ENCODE measurements around the gene AFAP1.

AFAP1 gene

GRCh38 chr4:7844594-7844991 lies 95.1 kb downstream of the AFAP1 start:
- Histone ChIP-seq H3K4me1 (ENCODE audit: insufficient read depth, insufficient read length) (peaks cover 6% of the 10 kb centered on the region), H3K27me3 (ENCODE audit: insufficient read depth, insufficient read length) (no peaks in the 10 kb centered on the region), H3K4me3 (ENCODE audit: insufficient read length, low read depth) (no peak overlapping the region), H3K9ac (ENCODE audit: insufficient read length, low read depth) (no peak overlapping the region), H3K36me3 (ENCODE audit: insufficient read depth, insufficient read length, low read length) (peaks cover 44% of the 10 kb centered on the region), H3K9me3 (ENCODE audit: insufficient read depth, low read length) (no peaks in the 10 kb centered on the region)
- TF ChIP-seq ZNF274 (IDR thresholded peaks at IDR 0.05; ENCODE audit: low read depth, low read length) (no peak), YY1 (IDR thresholded peaks at IDR 0.05; ENCODE audit: insufficient read depth, insufficient read length) (no peak), SUZ12 (IDR thresholded peaks at IDR 0.05; ENCODE audit: extremely low read depth, insufficient read depth, insufficient read length) (no peak)
- DNase-seq (ENCODE audit: low read depth, low spot score), result no peak

GRCh38 chr4:7843831-7844593 lies 95.6 kb downstream of the AFAP1 start:
- Histone ChIP-seq H3K4me3 (ENCODE audit: insufficient read length, low read depth) (no peak overlapping the region), H3K9me3 (ENCODE audit: insufficient read depth, low read length) (no peaks in the 10 kb centered on the region), H3K27me3 (ENCODE audit: insufficient read depth, insufficient read length) (no peaks in the 10 kb centered on the region), H3K36me3 (ENCODE audit: insufficient read depth, insufficient read length, low read length) (peaks cover 43% of the 10 kb centered on the region), H3K4me1 (ENCODE audit: insufficient read depth, insufficient read length) (peaks cover 6% of the 10 kb centered on the region), H3K9ac (ENCODE audit: insufficient read length, low read depth) (no peak overlapping the region)
- TF ChIP-seq SUZ12 (IDR thresholded peaks at IDR 0.05; ENCODE audit: extremely low read depth, insufficient read depth, insufficient read length) (no peak), YY1 (IDR thresholded peaks at IDR 0.05; ENCODE audit: insufficient read depth, insufficient read length) (no peak)
- DNase-seq (ENCODE audit: low read depth, low spot score), result peak; percentile 67

GRCh38 chr4:7842384-7843279 lies 97.0 kb downstream of the AFAP1 start:
- Histone ChIP-seq H3K27me3 (ENCODE audit: insufficient read depth, insufficient read length) (no peaks in the 10 kb centered on the region), H3K9ac (ENCODE audit: insufficient read length, low read depth) (no peak overlapping the region), H3K36me3 (ENCODE audit: insufficient read depth, insufficient read length, low read length) (peaks cover 49% of the 10 kb centered on the region), H3K4me3 (ENCODE audit: insufficient read length, low read depth) (no peak overlapping the region), H3K4me1 (ENCODE audit: insufficient read depth, insufficient read length) (peaks cover 6% of the 10 kb centered on the region), H3K9me3 (ENCODE audit: insufficient read depth, low read length) (no peaks in the 10 kb centered on the region)
- no peak for TF ChIP-seq ZNF274 (IDR thresholded peaks at IDR 0.05; ENCODE audit: low read depth, low read length)
- TF ChIP-seq SUZ12 (IDR thresholded peaks at IDR 0.05; ENCODE audit: extremely low read depth, insufficient read depth, insufficient read length), result no peak
- no peak for TF ChIP-seq YY1 (IDR thresholded peaks at IDR 0.05; ENCODE audit: insufficient read depth, insufficient read length)
- no peak for DNase-seq (ENCODE audit: low read depth, low spot score)

GRCh38 chr4:7841894-7842293 lies 97.8 kb downstream of the AFAP1 start:
- no peak overlapping the region for H3K9ac ChIP-seq (ENCODE audit: insufficient read length, low read depth)
- TF ChIP-seq ZNF274 (IDR thresholded peaks at IDR 0.05; ENCODE audit: low read depth, low read length) (no peak), SUZ12 (IDR thresholded peaks at IDR 0.05; ENCODE audit: extremely low read depth, insufficient read depth, insufficient read length) (no peak), YY1 (IDR thresholded peaks at IDR 0.05; ENCODE audit: insufficient read depth, insufficient read length) (no peak)
- no peaks in the 10 kb centered on the region for H3K9me3 ChIP-seq (ENCODE audit: insufficient read depth, low read length)
- no peak for DNase-seq (ENCODE audit: low read depth, low spot score)
- peaks cover 6% of the 10 kb centered on the region for H3K4me1 ChIP-seq (ENCODE audit: insufficient read depth, insufficient read length)
- no peak overlapping the region for H3K4me3 ChIP-seq (ENCODE audit: insufficient read length, low read depth)
- H3K36me3 ChIP-seq (ENCODE audit: insufficient read depth, insufficient read length, low read length), result peaks cover 57% of the 10 kb centered on the region
- H3K27me3 ChIP-seq (ENCODE audit: insufficient read depth, insufficient read length), result no peaks in the 10 kb centered on the region

GRCh38 chr4:7841071-7841470 lies 98.6 kb downstream of the AFAP1 start:
- DNase-seq (ENCODE audit: low read depth, low spot score), result no peak
- Histone ChIP-seq H3K27me3 (ENCODE audit: insufficient read depth, insufficient read length) (no peaks in the 10 kb centered on the region), H3K9ac (ENCODE audit: insufficient read length, low read depth) (no peak overlapping the region), H3K9me3 (ENCODE audit: insufficient read depth, low read length) (no peaks in the 10 kb centered on the region), H3K36me3 (ENCODE audit: insufficient read depth, insufficient read length, low read length) (peaks cover 65% of the 10 kb centered on the region), H3K4me3 (ENCODE audit: insufficient read length, low read depth) (no peak overlapping the region), H3K4me1 (ENCODE audit: insufficient read depth, insufficient read length) (peaks cover 6% of the 10 kb centered on the region)
- TF ChIP-seq ZNF274 (IDR thresholded peaks at IDR 0.05; ENCODE audit: low read depth, low read length) (no peak), SUZ12 (IDR thresholded peaks at IDR 0.05; ENCODE audit: extremely low read depth, insufficient read depth, insufficient read length) (no peak), YY1 (IDR thresholded peaks at IDR 0.05; ENCODE audit: insufficient read depth, insufficient read length) (no peak)

GRCh38 chr4:7839856-7840255 lies 99.8 kb downstream of the AFAP1 start:
- H3K36me3 ChIP-seq (ENCODE audit: insufficient read depth, insufficient read length, low read length), result peaks cover 60% of the 10 kb centered on the region
- DNase-seq (ENCODE audit: low read depth, low spot score), result no peak
- H3K4me1 ChIP-seq (ENCODE audit: insufficient read depth, insufficient read length), result peaks cover 6% of the 10 kb centered on the region
- no peak for TF ChIP-seq YY1 (IDR thresholded peaks at IDR 0.05; ENCODE audit: insufficient read depth, insufficient read length)
- no peak for TF ChIP-seq ZNF274 (IDR thresholded peaks at IDR 0.05; ENCODE audit: low read depth, low read length)
- TF ChIP-seq SUZ12 (IDR thresholded peaks at IDR 0.05; ENCODE audit: extremely low read depth, insufficient read depth, insufficient read length), result no peak
- no peak overlapping the region for H3K4me3 ChIP-seq (ENCODE audit: insufficient read length, low read depth)
- H3K9me3 ChIP-seq (ENCODE audit: insufficient read depth, low read length), result no peaks in the 10 kb centered on the region
- H3K27me3 ChIP-seq (ENCODE audit: insufficient read depth, insufficient read length), result no peaks in the 10 kb centered on the region
- H3K9ac ChIP-seq (ENCODE audit: insufficient read length, low read depth), result no peak overlapping the region
